ENCODE results near the gene EFS. TPM values are rescaled to one million over a fixed set of nuclear protein-coding genes. Genes with fewer than 3 reads are reported as not detected.

The EFS gene
- total and polyA plus RNA-seq, 7 donors = 0.46 to 19.9 (median 10.0) TPM

- Histone ChIP-seq H3K27me3 (no peaks in the 10 kb centered on the region), H3K4me1 (peaks cover 0 to 46% (median 17%) of the 10 kb centered on the region in 4 donors), H3K36me3 (peaks cover 4 to 35% (median 11%) of the 10 kb centered on the region in 4 donors), H3K4me3 (no peak overlapping the region), H3K27ac (peak overlapping the region in 1 of 4 donors; percentile 13), H3K9me3 (no peaks in the 10 kb centered on the region)
- intact Hi-C loops (cut with DNase I) = no loop called here
- 72 to 83% methylated on average over 11 of the region's 11 CpGs for WGBS, 2 donors
- TF ChIP-seq, protein P1, sequence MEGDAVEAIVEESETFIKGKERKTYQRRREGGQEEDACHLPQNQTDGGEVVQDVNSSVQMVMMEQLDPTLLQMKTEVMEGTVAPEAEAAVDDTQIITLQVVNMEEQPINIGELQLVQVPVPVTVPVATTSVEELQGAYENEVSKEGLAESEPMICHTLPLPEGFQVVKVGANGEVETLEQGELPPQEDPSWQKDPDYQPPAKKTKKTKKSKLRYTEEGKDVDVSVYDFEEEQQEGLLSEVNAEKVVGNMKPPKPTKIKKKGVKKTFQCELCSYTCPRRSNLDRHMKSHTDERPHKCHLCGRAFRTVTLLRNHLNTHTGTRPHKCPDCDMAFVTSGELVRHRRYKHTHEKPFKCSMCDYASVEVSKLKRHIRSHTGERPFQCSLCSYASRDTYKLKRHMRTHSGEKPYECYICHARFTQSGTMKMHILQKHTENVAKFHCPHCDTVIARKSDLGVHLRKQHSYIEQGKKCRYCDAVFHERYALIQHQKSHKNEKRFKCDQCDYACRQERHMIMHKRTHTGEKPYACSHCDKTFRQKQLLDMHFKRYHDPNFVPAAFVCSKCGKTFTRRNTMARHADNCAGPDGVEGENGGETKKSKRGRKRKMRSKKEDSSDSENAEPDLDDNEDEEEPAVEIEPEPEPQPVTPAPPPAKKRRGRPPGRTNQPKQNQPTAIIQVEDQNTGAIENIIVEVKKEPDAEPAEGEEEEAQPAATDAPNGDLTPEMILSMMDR (IDR thresholded peaks at IDR 0.05) = no peak
- no peak for TF ChIP-seq POLR2AphosphoS5 (IDR thresholded peaks at IDR 0.05)
- TF ChIP-seq POLR2A (IDR thresholded peaks at IDR 0.05) = no peak
- no peak for TF ChIP-seq EP300 (IDR thresholded peaks at IDR 0.05)
- DNase-seq = no peak
Measured at GRCh38 chr14:23359167-23359626, 5.8 kb downstream of the EFS start.

DNA sequence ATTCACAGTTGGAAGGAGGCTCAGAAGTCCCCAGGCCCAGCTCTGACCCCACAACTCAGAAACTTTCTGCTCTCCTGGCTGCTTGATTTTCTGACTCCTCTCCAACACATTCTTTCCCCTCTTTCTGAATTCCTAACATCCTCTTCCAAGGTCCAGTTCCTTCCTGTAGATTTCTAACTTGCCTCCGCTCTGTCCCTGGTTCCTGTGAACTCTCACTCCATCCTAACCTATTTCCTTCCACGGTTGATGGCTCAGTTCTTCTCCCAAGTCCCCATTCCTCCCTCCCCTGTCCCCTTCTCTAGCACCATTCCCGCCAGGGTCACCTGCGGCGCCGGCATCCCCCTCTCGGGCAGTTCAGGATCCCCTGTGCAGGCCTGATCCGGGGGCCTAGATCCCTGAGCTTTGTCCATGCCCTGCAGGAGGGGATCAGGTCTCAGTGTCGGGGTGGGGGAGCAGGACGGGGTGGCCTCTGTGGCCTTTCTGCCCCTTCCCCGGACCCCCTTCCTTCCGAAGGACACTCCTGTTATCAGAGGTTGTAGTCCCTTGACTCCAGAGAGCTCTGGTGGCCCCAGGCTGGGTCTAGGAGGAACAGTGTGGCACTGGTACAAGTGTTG is 6.3 kb downstream of the EFS start:
- intact Hi-C loops (cut with DNase I) = no loop called here
- DNase-seq = no peak
- H3K9me3 ChIP-seq = no peaks in the 10 kb centered on the region
- H3K36me3 ChIP-seq = peaks cover 4 to 35% (median 11%) of the 10 kb centered on the region in 4 donors
- peak overlapping the region in 1 of 4 donors; percentile 17 for H3K27ac ChIP-seq
- H3K4me1 ChIP-seq = peaks cover 0 to 40% (median 12%) of the 10 kb centered on the region in 4 donors
- H3K27me3 ChIP-seq = no peaks in the 10 kb centered on the region
- WGBS, 2 donors = 89 to 92% methylated on average over 12 of the region's 12 CpGs
- no peak overlapping the region for H3K4me3 ChIP-seq
- no peak for TF ChIP-seq EP300 (IDR thresholded peaks at IDR 0.05)

DNA sequence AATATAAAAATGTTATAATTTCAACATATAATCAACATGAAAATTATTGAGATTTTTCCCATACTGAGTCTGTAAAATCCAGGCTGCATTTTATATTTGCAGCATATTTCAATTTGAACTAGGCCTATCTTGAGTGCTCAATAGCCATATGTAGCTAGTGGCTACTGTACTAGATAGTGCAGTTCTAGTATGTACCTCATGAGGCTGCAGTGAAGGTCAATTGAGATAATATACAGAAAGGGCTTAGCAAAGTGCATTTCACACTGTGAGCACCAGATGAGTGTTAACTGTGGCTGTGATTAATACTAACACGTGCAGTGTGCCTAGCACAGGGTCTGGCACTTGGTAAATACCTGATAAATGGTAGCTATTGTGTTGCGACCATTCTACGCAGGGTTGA is 6.9 kb downstream of the EFS start:
- TF ChIP-seq POLR2AphosphoS5 (IDR thresholded peaks at IDR 0.05) (no peak), POLR2A (IDR thresholded peaks at IDR 0.05) (no peak), EP300 (IDR thresholded peaks at IDR 0.05) (no peak)
- TF ChIP-seq, protein P1 (IDR thresholded peaks at IDR 0.05) = no peak
- WGBS, 2 donors = 84 to 91% methylated on average over 3 of the region's 3 CpGs
- no peak for DNase-seq
- Histone ChIP-seq H3K9me3 (no peaks in the 10 kb centered on the region), H3K4me1 (peaks cover 0 to 38% (median 8%) of the 10 kb centered on the region in 4 donors), H3K27me3 (no peaks in the 10 kb centered on the region), H3K27ac (peak overlapping the region in 1 of 4 donors; percentile 17), H3K36me3 (peaks cover 4 to 35% (median 11%) of the 10 kb centered on the region in 4 donors), H3K4me3 (no peak overlapping the region)
- intact Hi-C loops (cut with DNase I) = no loop called here

- Histone ChIP-seq H3K4me1 (peaks cover 0 to 35% (median 13%) of the 10 kb centered on the region in 4 donors), H3K27me3 (peaks cover 0 to 1% (median 0%) of the 10 kb centered on the region in 3 donors), H3K9me3 (no peaks in the 10 kb centered on the region), H3K27ac (no peak overlapping the region), H3K36me3 (peaks cover 4 to 35% (median 11%) of the 10 kb centered on the region in 4 donors), H3K4me3 (no peak overlapping the region)
- intact Hi-C loops (cut with DNase I) = no loop called here
- no peak for TF ChIP-seq POLR2AphosphoS5 (IDR thresholded peaks at IDR 0.05)
- TF ChIP-seq, protein P1 (IDR thresholded peaks at IDR 0.05) = no peak
- no peak for TF ChIP-seq EP300 (IDR thresholded peaks at IDR 0.05)
- no peak for TF ChIP-seq POLR2A (IDR thresholded peaks at IDR 0.05)
- WGBS, 2 donors = 89% methylated on average over 8 of the region's 8 CpGs
- DNase-seq = no peak
Measured at GRCh38 chr14:23357261-23357660, 7.7 kb downstream of the EFS start.

DNA sequence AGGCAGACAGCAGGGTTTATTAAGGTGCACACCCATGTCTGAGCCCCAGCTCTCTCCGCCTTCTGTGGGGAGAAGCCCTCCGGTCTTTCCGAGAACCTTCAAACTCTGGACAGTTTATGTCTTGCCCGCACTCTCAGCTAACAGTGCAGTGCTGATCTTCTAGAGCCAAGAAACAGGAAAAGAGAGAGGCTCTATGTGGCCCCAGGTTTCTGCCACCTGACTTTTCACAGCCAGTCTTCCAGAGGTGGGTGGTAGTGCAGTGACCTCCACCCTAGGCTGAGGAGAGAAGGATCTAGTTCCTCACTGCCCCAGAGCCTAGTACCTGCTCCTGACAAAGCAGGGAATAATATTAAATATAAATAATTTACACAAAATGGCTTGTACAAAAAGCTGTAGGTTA is 8.3 kb downstream of the EFS start:
- TF ChIP-seq POLR2A (IDR thresholded peaks at IDR 0.05) (no peak), POLR2AphosphoS5 (IDR thresholded peaks at IDR 0.05) (no peak), EP300 (IDR thresholded peaks at IDR 0.05) (no peak)
- TF ChIP-seq, protein P1 (IDR thresholded peaks at IDR 0.05) = no peak
- peaks cover 0 to 35% (median 18%) of the 10 kb centered on the region in 4 donors for H3K4me1 ChIP-seq
- no peaks in the 10 kb centered on the region for H3K9me3 ChIP-seq
- intact Hi-C loops (cut with DNase I) = no loop called here
- H3K27me3 ChIP-seq = peaks cover 0 to 4% (median 3%) of the 10 kb centered on the region in 3 donors
- no peak overlapping the region for H3K27ac ChIP-seq
- no peak overlapping the region for H3K4me3 ChIP-seq
- DNase-seq = no peak
- WGBS, 2 donors = 93 to 96% methylated on average over 4 of the region's 4 CpGs
- H3K36me3 ChIP-seq = peaks cover 4 to 35% (median 11%) of the 10 kb centered on the region in 4 donors

Data from sigmoid colon (tissue), 7 donors.